ENCODE measurements around the gene MARCHF6.

DNA sequence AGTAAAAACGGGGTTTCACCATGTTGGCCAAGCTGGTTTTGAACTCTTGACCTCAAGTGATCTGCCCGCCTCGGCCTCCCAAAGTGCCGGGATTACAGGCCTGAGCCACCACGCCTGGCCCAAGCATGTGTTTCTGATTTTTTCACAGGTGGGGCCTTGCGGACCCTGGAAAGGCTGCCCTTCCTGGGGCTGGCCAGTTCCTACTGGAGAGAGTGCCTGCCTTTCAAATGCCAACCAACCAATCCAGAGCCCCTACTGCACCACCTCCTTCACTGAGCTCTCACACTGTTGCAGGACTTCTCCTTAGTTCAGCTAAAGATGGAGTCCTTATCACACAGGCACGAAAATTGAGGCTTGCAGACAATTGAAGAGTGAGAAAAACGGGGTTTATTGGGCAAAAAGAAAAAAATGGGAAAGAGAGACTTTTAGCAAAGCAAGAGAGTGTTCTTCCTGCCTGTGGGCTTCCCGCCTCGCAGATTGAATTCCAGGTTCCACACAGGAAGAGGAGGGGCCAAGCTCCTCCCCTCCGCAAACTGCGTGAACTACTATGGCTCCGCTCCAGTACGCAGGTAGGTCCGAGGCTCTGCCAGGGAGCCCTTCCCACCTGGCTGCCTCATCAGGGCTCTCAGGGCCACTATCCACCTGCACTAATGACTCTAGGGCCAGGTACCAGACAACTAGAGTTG, 37.5 kb upstream of the MARCHF6 start:
- TF ChIP-seq, protein P1, sequence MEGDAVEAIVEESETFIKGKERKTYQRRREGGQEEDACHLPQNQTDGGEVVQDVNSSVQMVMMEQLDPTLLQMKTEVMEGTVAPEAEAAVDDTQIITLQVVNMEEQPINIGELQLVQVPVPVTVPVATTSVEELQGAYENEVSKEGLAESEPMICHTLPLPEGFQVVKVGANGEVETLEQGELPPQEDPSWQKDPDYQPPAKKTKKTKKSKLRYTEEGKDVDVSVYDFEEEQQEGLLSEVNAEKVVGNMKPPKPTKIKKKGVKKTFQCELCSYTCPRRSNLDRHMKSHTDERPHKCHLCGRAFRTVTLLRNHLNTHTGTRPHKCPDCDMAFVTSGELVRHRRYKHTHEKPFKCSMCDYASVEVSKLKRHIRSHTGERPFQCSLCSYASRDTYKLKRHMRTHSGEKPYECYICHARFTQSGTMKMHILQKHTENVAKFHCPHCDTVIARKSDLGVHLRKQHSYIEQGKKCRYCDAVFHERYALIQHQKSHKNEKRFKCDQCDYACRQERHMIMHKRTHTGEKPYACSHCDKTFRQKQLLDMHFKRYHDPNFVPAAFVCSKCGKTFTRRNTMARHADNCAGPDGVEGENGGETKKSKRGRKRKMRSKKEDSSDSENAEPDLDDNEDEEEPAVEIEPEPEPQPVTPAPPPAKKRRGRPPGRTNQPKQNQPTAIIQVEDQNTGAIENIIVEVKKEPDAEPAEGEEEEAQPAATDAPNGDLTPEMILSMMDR (IDR thresholded peaks at IDR 0.05): no peak
- TF ChIP-seq EZH2 (IDR thresholded peaks at IDR 0.05; ENCODE audit: borderline replicate concordance, insufficient read depth, low read depth, low read length, poor library complexity, severe bottlenecking): no peak
